ENCODE results near the gene THAP10. TPM values are rescaled to one million over a fixed set of nuclear protein-coding genes. Genes with fewer than 3 reads are reported as not detected.

THAP10 gene
- polyA plus RNA-seq, 1 of the 3 experiments (the other 2 are of a cell fraction): 3.2 TPM

DNA sequence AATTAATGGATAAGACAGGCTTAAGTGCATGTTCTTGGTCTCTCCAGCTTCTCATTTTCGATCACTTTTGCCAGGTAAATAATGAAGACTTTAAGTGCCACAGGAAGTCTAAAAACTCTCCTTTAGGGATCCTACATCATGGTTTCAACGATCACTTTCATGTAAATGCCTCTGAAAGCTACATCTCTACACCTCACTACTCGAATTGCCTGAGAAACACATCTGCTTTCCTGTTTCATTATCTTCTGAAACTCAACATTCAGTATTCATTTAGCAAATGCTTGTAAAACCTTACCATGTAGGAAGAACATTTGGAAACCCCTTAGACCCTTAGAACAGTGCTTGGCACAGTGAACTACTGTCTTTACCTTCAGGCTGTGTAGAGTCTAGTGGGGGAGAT, 16.2 kb downstream of the THAP10 start:
- peaks cover 9% of the 10 kb centered on the region for H3F3A ChIP-seq (replicated peaks; ENCODE audit: insufficient read depth)
- H2AFZ ChIP-seq (ENCODE audit: low read depth): no peak overlapping the region
- no peaks in the 10 kb centered on the region for H4K20me1 ChIP-seq (ENCODE audit: insufficient read depth)
- H3K9ac ChIP-seq: no peak overlapping the region
- H3K4me2 ChIP-seq: no peak overlapping the region
- H3K4me3 ChIP-seq (ENCODE audit: low read depth in 2 of 2, low read length in 1 of 2): no peak overlapping the region
- H3K27me3 ChIP-seq (ENCODE audit: insufficient read depth): no peaks in the 10 kb centered on the region
- POLR2A ChIA-PET: no interaction called here
- no peaks in the 10 kb centered on the region for H3K36me3 ChIP-seq (replicated peaks in 1 of 2; ENCODE audit: control insufficient read depth in 1 of 2, insufficient read depth in 2 of 2, low read length in 1 of 2)
- no peak for DNase-seq
- TF ChIP-seq MXI1 (IDR thresholded peaks at IDR 0.05; ENCODE audit: low read depth, low read length): no peak
- no peak for TF ChIP-seq RXRA (IDR thresholded peaks at IDR 0.05; ENCODE audit: borderline replicate concordance, low read depth)
- TF ChIP-seq, protein P1, sequence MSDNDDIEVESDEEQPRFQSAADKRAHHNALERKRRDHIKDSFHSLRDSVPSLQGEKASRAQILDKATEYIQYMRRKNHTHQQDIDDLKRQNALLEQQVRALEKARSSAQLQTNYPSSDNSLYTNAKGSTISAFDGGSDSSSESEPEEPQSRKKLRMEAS (IDR thresholded peaks at IDR 0.05; ENCODE audit: low read depth): no peak
- no peak for TF ChIP-seq SIN3A (IDR thresholded peaks at IDR 0.05; ENCODE audit: borderline replicate concordance, low read depth, low read length)
- TF ChIP-seq GABPA (IDR thresholded peaks at IDR 0.05; ENCODE audit: low read depth): no peak
- no peak for TF ChIP-seq FOSL2 (IDR thresholded peaks at IDR 0.05; ENCODE audit: borderline replicate concordance, low read depth)
- TF ChIP-seq GATA2 (CRISPR knock-in tag; IDR thresholded peaks at IDR 0.05): no peak
- no peak for TF ChIP-seq NFIC (IDR thresholded peaks at IDR 0.05; ENCODE audit: borderline replicate concordance)
- no peak for TF ChIP-seq YY1 (IDR thresholded peaks at IDR 0.05; ENCODE audit: low read depth)
- TF ChIP-seq CTCF (IDR thresholded peaks at IDR 0.05): no peak
- TF ChIP-seq SMC3 (IDR thresholded peaks at IDR 0.05; ENCODE audit: low read depth, low read length): no peak
- no peak for TF ChIP-seq TAF1 (IDR thresholded peaks at IDR 0.05; ENCODE audit: borderline replicate concordance, low read depth, low read length)
- TF ChIP-seq, protein P2, sequence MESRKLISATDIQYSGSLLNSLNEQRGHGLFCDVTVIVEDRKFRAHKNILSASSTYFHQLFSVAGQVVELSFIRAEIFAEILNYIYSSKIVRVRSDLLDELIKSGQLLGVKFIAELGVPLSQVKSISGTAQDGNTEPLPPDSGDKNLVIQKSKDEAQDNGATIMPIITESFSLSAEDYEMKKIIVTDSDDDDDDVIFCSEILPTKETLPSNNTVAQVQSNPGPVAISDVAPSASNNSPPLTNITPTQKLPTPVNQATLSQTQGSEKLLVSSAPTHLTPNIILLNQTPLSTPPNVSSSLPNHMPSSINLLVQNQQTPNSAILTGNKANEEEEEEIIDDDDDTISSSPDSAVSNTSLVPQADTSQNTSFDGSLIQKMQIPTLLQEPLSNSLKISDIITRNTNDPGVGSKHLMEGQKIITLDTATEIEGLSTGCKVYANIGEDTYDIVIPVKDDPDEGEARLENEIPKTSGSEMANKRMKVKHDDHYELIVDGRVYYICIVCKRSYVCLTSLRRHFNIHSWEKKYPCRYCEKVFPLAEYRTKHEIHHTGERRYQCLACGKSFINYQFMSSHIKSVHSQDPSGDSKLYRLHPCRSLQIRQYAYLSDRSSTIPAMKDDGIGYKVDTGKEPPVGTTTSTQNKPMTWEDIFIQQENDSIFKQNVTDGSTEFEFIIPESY (IDR thresholded peaks at IDR 0.05; ENCODE audit: borderline replicate concordance, low read depth): no peak
- TF ChIP-seq ELF1 (IDR thresholded peaks at IDR 0.05): no peak
- no peak for TF ChIP-seq USF1 (IDR thresholded peaks at IDR 0.05; ENCODE audit: borderline replicate concordance, low read depth)
- no peak for TF ChIP-seq EZH2phosphoT487 (IDR thresholded peaks at IDR 0.05; ENCODE audit: borderline replicate concordance, low read depth)
- TF ChIP-seq, protein P3, sequence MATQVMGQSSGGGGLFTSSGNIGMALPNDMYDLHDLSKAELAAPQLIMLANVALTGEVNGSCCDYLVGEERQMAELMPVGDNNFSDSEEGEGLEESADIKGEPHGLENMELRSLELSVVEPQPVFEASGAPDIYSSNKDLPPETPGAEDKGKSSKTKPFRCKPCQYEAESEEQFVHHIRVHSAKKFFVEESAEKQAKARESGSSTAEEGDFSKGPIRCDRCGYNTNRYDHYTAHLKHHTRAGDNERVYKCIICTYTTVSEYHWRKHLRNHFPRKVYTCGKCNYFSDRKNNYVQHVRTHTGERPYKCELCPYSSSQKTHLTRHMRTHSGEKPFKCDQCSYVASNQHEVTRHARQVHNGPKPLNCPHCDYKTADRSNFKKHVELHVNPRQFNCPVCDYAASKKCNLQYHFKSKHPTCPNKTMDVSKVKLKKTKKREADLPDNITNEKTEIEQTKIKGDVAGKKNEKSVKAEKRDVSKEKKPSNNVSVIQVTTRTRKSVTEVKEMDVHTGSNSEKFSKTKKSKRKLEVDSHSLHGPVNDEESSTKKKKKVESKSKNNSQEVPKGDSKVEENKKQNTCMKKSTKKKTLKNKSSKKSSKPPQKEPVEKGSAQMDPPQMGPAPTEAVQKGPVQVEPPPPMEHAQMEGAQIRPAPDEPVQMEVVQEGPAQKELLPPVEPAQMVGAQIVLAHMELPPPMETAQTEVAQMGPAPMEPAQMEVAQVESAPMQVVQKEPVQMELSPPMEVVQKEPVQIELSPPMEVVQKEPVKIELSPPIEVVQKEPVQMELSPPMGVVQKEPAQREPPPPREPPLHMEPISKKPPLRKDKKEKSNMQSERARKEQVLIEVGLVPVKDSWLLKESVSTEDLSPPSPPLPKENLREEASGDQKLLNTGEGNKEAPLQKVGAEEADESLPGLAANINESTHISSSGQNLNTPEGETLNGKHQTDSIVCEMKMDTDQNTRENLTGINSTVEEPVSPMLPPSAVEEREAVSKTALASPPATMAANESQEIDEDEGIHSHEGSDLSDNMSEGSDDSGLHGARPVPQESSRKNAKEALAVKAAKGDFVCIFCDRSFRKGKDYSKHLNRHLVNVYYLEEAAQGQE (IDR thresholded peaks at IDR 0.05; ENCODE audit: low read depth, low read length): no peak
- H3K79me2 ChIP-seq (ENCODE audit: insufficient read depth): no peaks in the 10 kb centered on the region
- no peaks in the 10 kb centered on the region for H3K9me2 ChIP-seq
- no peak overlapping the region for H3K27ac ChIP-seq (ENCODE audit: low read depth in 2 of 2, low read length in 1 of 2)
- H3K9me3 ChIP-seq: no peaks in the 10 kb centered on the region
- CTCF ChIA-PET: interaction anchor here (0.8 to 4.4 kb wide), 5 partner anchors 18 to 64 kb away, joined by 3 to 79 read pairs (median 25); no protein-coding TSS in a partner anchor
- 59% methylated on average over 3 of the region's 3 CpGs for WGBS (ENCODE audit: low lambda C conversion rate)
- 0 out of 4 replicates have a peak, but pooled peaks cover 0 to 14% of the 10 kb centered on the region in 2 experiments for H3K4me1 ChIP-seq (ENCODE audit: control insufficient read depth in 1 of 2, insufficient read depth in 2 of 2, low read depth in 1 of 2, low read length in 1 of 2)
